Cardiac muscle cell (in vitro differentiated cells and primary cell): ENCODE results near the gene MAPK1. TPM values are rescaled to one million over a fixed set of nuclear protein-coding genes. Genes with fewer than 3 reads are reported as not detected.
A peak's percentile ranks its signal among the peaks of the same experiment; 100 is the strongest.
"Not testable (repeated sequence)": the region's sequence is repeated elsewhere in the genome, so short reads cannot be mapped to it uniquely, and the experiment has no call there.

Experiments used
- DNase-seq, 2 donors: peaks; one replicate each; pipeline versions ENCODE4 v3.0.0 to v3.0.0-alpha.2; 2010 to 2017; ENCODE audit warnings: low read depth in 1 of 2, low spot score in 1 of 2
- H3K27ac ChIP-seq: fragments of 200-600 bp; sonication (generic); 2 replicates; pipeline ENCODE4 v1.5.1; 2016
- H3K27me3 ChIP-seq: fragments of 200-600 bp; sonication (generic); 2 replicates; pipeline ENCODE4 v1.6.0; 2016; ENCODE audit warnings: control low read depth
- H3K36me3 ChIP-seq: fragments of 200-600 bp; sonication (generic); 2 replicates; pipeline ENCODE4 v1.5.1; 2016; ENCODE audit warnings: control low read depth
- H3K4me1 ChIP-seq: fragments of 200-600 bp; sonication (generic); 2 replicates; pipeline ENCODE4 v1.8.1; 2017; ENCODE audit warnings: low read depth, mild to moderate bottlenecking, mixed run types
- H3K4me3 ChIP-seq: fragments of 200-600 bp; sonication (generic); 2 replicates; pipeline ENCODE4 v1.5.1; 2016; ENCODE audit warnings: mild to moderate bottlenecking
- H3K9me3 ChIP-seq: fragments of 200-600 bp; sonication (generic); 2 replicates; pipeline ENCODE4 v1.5.1; 2017; ENCODE audit warnings: low read depth, mild to moderate bottlenecking, control low read depth
- CTCF ChIP-seq: IDR thresholded peaks from 2 replicates; pipeline ENCODE4 v1.5.1; 2012; ENCODE audit warnings: low read depth, mild to moderate bottlenecking, low read length
- polyA plus RNA-seq: library from polyadenylated mRNA; unstranded; fragments of >200 nt; fragmentation: Nextera tagmentation; extraction: Ambion mirVana; gene quantifications from 2 replicates; pipeline ENCODE4 v1.2.1, GENCODE V29; 2016
- total RNA-seq: library from RNA; depleted of rRNA; stranded (reverse); fragments of >200 nt; gene quantifications from 2 replicates; pipeline ENCODE4 v1.2.3, GENCODE V29; 2016

MAPK1 gene
- total and polyA plus RNA-seq, 2 experiments from 2014 or later = 32.7 to 72.1 TPM

GRCh38 chr22:21728270-21728669 is 139.2 kb downstream of the MAPK1 start:
- H3K36me3 ChIP-seq = no peaks in the 10 kb centered on the region
- no peaks in the 10 kb centered on the region for H3K9me3 ChIP-seq
- H3K4me3 ChIP-seq = no peak overlapping the region
- H3K4me1 ChIP-seq = no peaks in the 10 kb centered on the region
- H3K27ac ChIP-seq = no peak overlapping the region
- no peaks in the 10 kb centered on the region for H3K27me3 ChIP-seq
- no peak for DNase-seq
- TF ChIP-seq CTCF = no peak

- TF ChIP-seq CTCF = no peak
- Histone ChIP-seq H3K36me3 (no peaks in the 10 kb centered on the region), H3K4me1 (no peaks in the 10 kb centered on the region), H3K9me3 (no peaks in the 10 kb centered on the region), H3K4me3 (no peak overlapping the region), H3K27ac (no peak overlapping the region), H3K27me3 (no peaks in the 10 kb centered on the region)
- no peak for DNase-seq
Observed at GRCh38 chr22:21727768-21728167, 139.7 kb downstream of the MAPK1 start.

GRCh38 chr22:21727159-21727558 is 140.3 kb downstream of the MAPK1 start:
- Histone ChIP-seq H3K4me1 (no peaks in the 10 kb centered on the region), H3K4me3 (no peak overlapping the region), H3K36me3 (no peaks in the 10 kb centered on the region), H3K27ac (no peak overlapping the region), H3K9me3 (no peaks in the 10 kb centered on the region), H3K27me3 (no peaks in the 10 kb centered on the region)
- DNase-seq = no peak
- TF ChIP-seq CTCF = no peak

- no peak for TF ChIP-seq CTCF
- Histone ChIP-seq H3K4me1 (no peaks in the 10 kb centered on the region), H3K27ac (no peak overlapping the region), H3K36me3 (no peaks in the 10 kb centered on the region), H3K9me3 (no peaks in the 10 kb centered on the region), H3K27me3 (no peaks in the 10 kb centered on the region), H3K4me3 (no peak overlapping the region)
- DNase-seq = peak in 1 of 2 donors; percentile 40
Observed at GRCh38 chr22:21726650-21727049, 140.8 kb downstream of the MAPK1 start.

- H3K36me3 ChIP-seq = no peaks in the 10 kb centered on the region
- H3K27me3 ChIP-seq = no peaks in the 10 kb centered on the region
- H3K27ac ChIP-seq = no peak overlapping the region
- H3K4me1 ChIP-seq = no peaks in the 10 kb centered on the region
- no peaks in the 10 kb centered on the region for H3K9me3 ChIP-seq
- no peak overlapping the region for H3K4me3 ChIP-seq
- no peak for DNase-seq
- no peak for TF ChIP-seq CTCF
Observed at GRCh38 chr22:21725956-21726649, 141.3 kb downstream of the MAPK1 start.

- not testable (repeated sequence) for DNase-seq
Observed at GRCh38 chr22:21724496-21724895, 142.9 kb downstream of the MAPK1 start.

GRCh38 chr22:21721195-21721852 is 146.1 kb downstream of the MAPK1 start:
- not testable (repeated sequence) for H3K4me1 ChIP-seq, H3K36me3 ChIP-seq, H3K27me3 ChIP-seq, H3K4me3 ChIP-seq, H3K27ac ChIP-seq, DNase-seq, H3K9me3 ChIP-seq

More at GRCh38 chr22:21724496-21724895, 142.9 kb downstream of the MAPK1 start:
- H3K4me1 ChIP-seq, H3K27me3 ChIP-seq, H3K4me3 ChIP-seq, H3K36me3 ChIP-seq, H3K27ac ChIP-seq, H3K9me3 ChIP-seq: not testable (repeated sequence)

GRCh38 chr22:21720191-21720859 is 147.1 kb downstream of the MAPK1 start:
- H3K27ac ChIP-seq, H3K27me3 ChIP-seq, H3K4me1 ChIP-seq, H3K4me3 ChIP-seq, H3K9me3 ChIP-seq, H3K36me3 ChIP-seq, DNase-seq: not testable (repeated sequence)
